Activated naive CD4-positive, alpha-beta T cell treated with anti-CD3 and anti-CD28 coated beads for 36 hours (primary cell): ENCODE measurements around the gene ARHGAP11A. TPM values are rescaled to one million over a fixed set of nuclear protein-coding genes. Genes with fewer than 3 reads are reported as not detected.

Experiments used
- CTCF ChIA-PET: fragments of 350-600 bp; sonication (Branson Sonifier 250); formaldehyde crosslinking; loops from one replicate; lab custom pipeline; 2021; ENCODE audit warnings: antibody characterized with exemption; lab: Charles Lee
- DNase-seq: peaks from one replicate; pipeline ENCODE4 v3.0.0-alpha.2; 2020
- H3K27ac Mint-ChIP-seq: one replicate; pipeline ENCODE4 v1.8.0; 2021; ENCODE audit warnings: mild to moderate bottlenecking, mixed read lengths
- H3K27me3 Mint-ChIP-seq: one replicate; pipeline ENCODE4 v1.8.0; 2021; ENCODE audit warnings: low read depth, mixed read lengths
- H3K36me3 Mint-ChIP-seq: one replicate; pipeline ENCODE4 v1.8.0; 2021; ENCODE audit warnings: low read depth, mixed read lengths
- H3K4me1 Mint-ChIP-seq: one replicate; pipeline ENCODE4 v1.8.0; 2021; ENCODE audit warnings: low read depth, mixed read lengths
- H3K4me3 Mint-ChIP-seq: one replicate; pipeline ENCODE4 v1.8.0; 2021; ENCODE audit warnings: mild to moderate bottlenecking, moderate library complexity, mixed read lengths
- H3K9me3 Mint-ChIP-seq: one replicate; pipeline ENCODE4 v1.8.0; 2021; ENCODE audit warnings: mixed read lengths
- intact Hi-C: fragments of 100-400 bp; cut with micrococcal nuclease; formaldehyde crosslinking; loops from one replicate; pipeline ENCODE4 v1.15.1; 2023
- total RNA-seq, 2 experiments: library from RNA; stranded (reverse); gene quantifications; one replicate each; pipeline ENCODE4 v1.2.3, GENCODE V29; 2021

ARHGAP11A gene
- total RNA-seq, 2 experiments from 2014 or later = 131 to 134 TPM

DNA sequence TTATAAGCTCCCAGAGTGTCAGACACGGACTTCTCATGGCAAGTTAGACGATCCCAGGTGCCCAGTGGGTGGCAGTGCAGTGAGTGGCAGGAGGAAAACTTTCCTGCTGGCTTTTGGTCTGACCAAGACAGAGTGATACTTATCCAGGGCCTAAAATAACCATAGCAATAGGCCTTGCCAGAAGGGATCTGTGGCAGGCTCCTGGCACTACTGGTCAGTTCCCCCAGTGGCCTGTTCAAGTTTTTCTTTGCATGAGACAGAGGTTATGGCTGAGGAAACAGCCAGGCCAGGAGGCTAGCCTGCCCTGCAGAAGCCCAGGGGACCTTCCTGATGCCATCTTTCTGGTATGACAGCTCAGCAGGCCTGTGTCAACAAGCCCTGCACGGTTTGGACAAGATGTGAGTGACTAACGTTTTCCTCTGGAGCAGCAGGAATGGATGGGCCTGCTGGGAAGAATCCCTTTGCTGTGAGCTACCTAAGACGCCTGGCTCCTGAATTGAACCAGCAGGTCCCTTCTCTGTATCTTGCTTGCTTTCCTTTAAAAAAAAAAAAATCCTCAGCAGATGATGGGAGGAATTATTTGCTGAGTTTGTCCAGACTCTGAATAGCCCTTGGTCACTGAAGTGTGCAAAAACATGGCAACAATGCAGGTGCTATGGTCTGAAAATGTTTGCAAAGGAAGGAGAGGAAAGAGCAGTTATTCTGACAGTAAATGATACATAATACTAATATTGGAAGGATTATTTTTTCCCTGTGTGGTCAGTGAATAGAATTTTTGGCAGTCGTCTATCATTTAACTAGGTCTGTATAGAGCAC lies 44.2 kb downstream of the ARHGAP11A start:
- intact Hi-C loops = loop anchor here (5.0 to 10.0 kb wide), 4 partner anchors 175 to 475 kb away; no protein-coding TSS in a partner anchor
- Mint-ChIP-seq H3K4me1 (peaks cover 8% of the 10 kb centered on the region), H3K27me3 (no peaks in the 10 kb centered on the region), H3K27ac (no peak overlapping the region), H3K36me3 (peaks cover 2% of the 10 kb centered on the region), H3K9me3 (no peaks in the 10 kb centered on the region), H3K4me3 (no peak overlapping the region)
- CTCF ChIA-PET = interaction anchor here (0.6 to 0.8 kb wide), 2 partner anchors 19 to 185 kb away, joined by 3 read pairs; no protein-coding TSS in a partner anchor
- no peak for DNase-seq

GRCh38 chr15:32663671-32664070 lies 48.4 kb downstream of the ARHGAP11A start:
- DNase-seq = no peak
- no peaks in the 10 kb centered on the region for H3K27me3 Mint-ChIP-seq
- CTCF ChIA-PET = interaction anchor here (0.9 to 4.3 kb wide), 9 partner anchors 10 to 1037 kb away, joined by 3 to 34 read pairs (median 6); no protein-coding TSS in a partner anchor
- peaks cover 4% of the 10 kb centered on the region for H3K4me1 Mint-ChIP-seq
- no peaks in the 10 kb centered on the region for H3K36me3 Mint-ChIP-seq
- no peak overlapping the region for H3K4me3 Mint-ChIP-seq
- no peaks in the 10 kb centered on the region for H3K9me3 Mint-ChIP-seq
- intact Hi-C loops = loop anchor here (5.0 to 10.0 kb wide), 4 partner anchors 171 to 471 kb away; no protein-coding TSS in a partner anchor
- no peak overlapping the region for H3K27ac Mint-ChIP-seq

DNA sequence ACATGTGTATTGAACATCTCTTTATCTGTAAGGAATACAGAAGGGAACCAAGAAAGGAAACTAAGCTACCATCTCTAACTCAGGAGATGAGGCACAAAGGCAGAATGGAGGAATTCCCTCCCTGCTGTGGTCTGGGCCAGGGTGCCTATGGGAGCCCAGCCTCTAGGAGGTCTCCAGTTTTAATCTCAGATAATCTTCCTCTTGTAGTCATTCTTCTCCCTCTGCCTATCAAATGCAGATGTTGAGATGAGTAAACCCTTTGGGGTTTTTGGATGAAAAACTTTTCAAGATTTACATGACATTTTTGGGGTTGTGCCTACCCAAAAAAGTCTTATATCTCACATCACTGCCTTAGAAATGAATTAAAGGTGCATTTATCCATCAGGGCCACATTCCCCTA lies 49.5 kb downstream of the ARHGAP11A start:
- H3K9me3 Mint-ChIP-seq = no peaks in the 10 kb centered on the region
- no peak overlapping the region for H3K27ac Mint-ChIP-seq
- intact Hi-C loops = loop anchor here (5.0 to 10.0 kb wide), 4 partner anchors 170 to 470 kb away; no protein-coding TSS in a partner anchor
- CTCF ChIA-PET = interaction anchor here (1.2 kb wide), 1 partner anchor 14 kb away, joined by 3 read pairs; no protein-coding TSS in a partner anchor
- peaks cover 4% of the 10 kb centered on the region for H3K4me1 Mint-ChIP-seq
- H3K27me3 Mint-ChIP-seq = no peaks in the 10 kb centered on the region
- H3K4me3 Mint-ChIP-seq = no peak overlapping the region
- H3K36me3 Mint-ChIP-seq = no peaks in the 10 kb centered on the region
- no peak for DNase-seq

DNA sequence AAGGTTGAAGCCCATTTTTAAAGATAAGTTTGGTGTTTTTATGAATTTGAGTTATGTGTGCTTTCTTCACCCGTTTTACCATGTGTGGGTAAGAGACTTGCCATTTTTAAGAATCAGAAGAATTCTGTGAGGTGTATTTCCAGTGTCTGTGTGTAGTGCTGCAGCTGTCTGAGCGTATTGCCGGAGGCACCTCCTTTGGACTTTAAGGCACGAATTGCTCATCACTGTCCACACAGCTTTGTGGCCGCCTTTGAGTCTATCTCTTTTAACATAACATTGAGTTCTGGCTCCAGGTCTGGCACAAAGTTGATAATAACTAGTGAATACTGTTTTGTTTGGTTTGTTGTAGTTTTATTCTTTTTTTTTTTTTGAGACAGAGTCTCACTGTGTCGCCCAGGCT lies 52.0 kb downstream of the ARHGAP11A start:
- intact Hi-C loops = loop anchor here (10.0 kb wide), 3 partner anchors 167 to 467 kb away; no protein-coding TSS in a partner anchor
- DNase-seq = no peak
- CTCF ChIA-PET = no interaction called here
- Mint-ChIP-seq H3K27me3 (no peaks in the 10 kb centered on the region), H3K4me3 (no peak overlapping the region), H3K36me3 (no peaks in the 10 kb centered on the region), H3K27ac (no peak overlapping the region), H3K4me1 (peaks cover 4% of the 10 kb centered on the region), H3K9me3 (no peaks in the 10 kb centered on the region)

- Mint-ChIP-seq H3K4me1 (no peaks in the 10 kb centered on the region), H3K9me3 (no peaks in the 10 kb centered on the region), H3K27ac (no peak overlapping the region), H3K4me3 (no peak overlapping the region), H3K27me3 (no peaks in the 10 kb centered on the region), H3K36me3 (no peaks in the 10 kb centered on the region)
- CTCF ChIA-PET = interaction anchor here (0.5 to 1.2 kb wide), 3 partner anchors 10 to 16 kb away, joined by 3 to 4 read pairs (median 3); no protein-coding TSS in a partner anchor
- no peak for DNase-seq
- intact Hi-C loops = loop anchor here (10.0 kb wide), 3 partner anchors 166 to 466 kb away; no protein-coding TSS in a partner anchor
These were observed 53.6 kb downstream of the ARHGAP11A start for GRCh38 chr15:32668942-32669341.

GRCh38 chr15:32669896-32670611 lies 54.8 kb downstream of the ARHGAP11A start:
- Mint-ChIP-seq H3K4me3 (no peak overlapping the region), H3K27me3 (no peaks in the 10 kb centered on the region), H3K36me3 (no peaks in the 10 kb centered on the region), H3K9me3 (no peaks in the 10 kb centered on the region), H3K4me1 (no peaks in the 10 kb centered on the region), H3K27ac (no peak overlapping the region)
- no peak for DNase-seq
- CTCF ChIA-PET = interaction anchor here (0.7 to 1.2 kb wide), 3 partner anchors 8 to 19 kb away, joined by 3 to 6 read pairs (median 3); no protein-coding TSS in a partner anchor
- intact Hi-C loops = loop anchor here (10.0 kb wide), 3 partner anchors 165 to 465 kb away; no protein-coding TSS in a partner anchor

DNA sequence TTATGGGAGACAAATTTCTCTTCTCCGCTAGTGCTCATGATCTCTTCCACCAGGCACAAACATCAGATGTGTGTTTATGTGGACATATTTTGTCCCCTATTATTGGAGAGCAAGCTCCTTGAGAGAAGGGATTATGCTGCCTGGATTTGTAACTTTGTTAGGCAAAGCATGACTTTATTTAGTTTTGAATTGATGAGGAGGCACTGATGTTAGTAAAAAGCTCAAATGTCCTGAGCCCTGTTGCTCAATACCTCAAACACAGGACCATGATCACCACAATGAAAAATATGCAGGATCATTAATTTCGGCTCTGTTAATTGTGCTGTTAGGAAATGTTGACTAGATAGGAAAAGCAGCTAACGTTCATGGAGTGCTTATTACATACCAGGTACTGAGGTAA lies 55.3 kb downstream of the ARHGAP11A start:
- Mint-ChIP-seq H3K4me3 (no peak overlapping the region), H3K4me1 (no peaks in the 10 kb centered on the region), H3K27me3 (no peaks in the 10 kb centered on the region), H3K36me3 (no peaks in the 10 kb centered on the region), H3K27ac (no peak overlapping the region), H3K9me3 (no peaks in the 10 kb centered on the region)
- no peak for DNase-seq
- intact Hi-C loops = no loop called here
- CTCF ChIA-PET = interaction anchor here (0.7 kb wide), 2 partner anchors 9 to 18 kb away, joined by 3 to 6 read pairs; no protein-coding TSS in a partner anchor

DNA sequence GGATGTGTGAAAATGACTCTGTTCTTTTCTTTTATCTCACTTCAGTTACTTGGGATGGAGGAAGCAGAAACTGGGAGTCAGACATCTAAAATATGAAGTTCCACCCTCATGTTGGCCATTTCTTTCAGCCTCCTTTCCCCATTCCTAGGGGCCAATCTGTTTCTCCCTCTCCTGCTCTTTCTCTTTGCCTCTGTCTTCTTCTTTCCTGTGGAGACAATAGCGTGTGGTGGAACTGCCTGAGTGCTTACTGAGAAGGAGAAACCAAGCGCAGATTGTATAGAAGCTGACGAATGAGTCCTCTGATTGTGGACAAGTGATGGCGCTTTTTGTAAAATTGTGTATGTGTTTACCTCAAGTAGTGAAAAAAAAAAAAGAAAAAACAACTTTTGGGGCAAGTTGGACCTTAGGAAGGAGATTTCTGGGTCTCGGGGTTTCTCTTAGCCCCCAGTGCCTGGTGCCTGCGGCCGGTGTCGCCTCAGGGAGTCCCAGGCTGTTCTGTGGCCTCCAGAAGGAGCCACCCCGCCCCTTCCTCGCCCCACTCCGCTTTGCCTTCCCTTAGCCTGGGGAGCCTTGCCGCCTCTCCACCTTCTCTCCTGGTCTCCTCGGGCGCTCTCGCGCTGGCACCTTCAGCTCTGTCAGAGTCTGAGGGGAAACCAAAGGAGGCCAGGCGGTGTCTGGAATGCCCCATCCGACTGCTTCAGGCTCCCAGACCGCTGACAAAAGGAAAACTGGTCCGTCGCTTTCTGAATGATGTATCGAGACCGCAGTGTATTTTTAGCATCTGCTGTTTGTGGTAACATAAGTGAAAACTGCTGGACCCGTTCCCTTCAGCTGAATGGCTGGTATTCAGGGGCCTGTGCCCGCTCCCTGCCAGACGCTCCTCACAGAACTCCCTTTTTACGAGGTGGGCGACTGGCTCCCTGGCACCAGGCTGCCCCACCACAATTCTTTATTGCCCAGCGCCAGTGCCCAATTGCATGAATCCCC lies 56.3 kb downstream of the ARHGAP11A start:
- Mint-ChIP-seq H3K27ac (no peak overlapping the region), H3K36me3 (no peaks in the 10 kb centered on the region), H3K9me3 (no peaks in the 10 kb centered on the region), H3K27me3 (no peaks in the 10 kb centered on the region), H3K4me3 (no peak overlapping the region), H3K4me1 (no peaks in the 10 kb centered on the region)
- CTCF ChIA-PET = no interaction called here
- no peak for DNase-seq
- intact Hi-C loops = no loop called here

GRCh38 chr15:32674681-32675080 lies 59.4 kb downstream of the ARHGAP11A start:
- intact Hi-C loops = no loop called here
- Mint-ChIP-seq H3K4me3 (no peak overlapping the region), H3K4me1 (no peaks in the 10 kb centered on the region), H3K27ac (no peak overlapping the region), H3K27me3 (no peaks in the 10 kb centered on the region), H3K36me3 (no peaks in the 10 kb centered on the region), H3K9me3 (no peaks in the 10 kb centered on the region)
- CTCF ChIA-PET = interaction anchor here (0.7 to 1.0 kb wide), 2 partner anchors 12 to 49 kb away, joined by 3 to 4 read pairs; no protein-coding TSS in a partner anchor
- no peak for DNase-seq

DNA sequence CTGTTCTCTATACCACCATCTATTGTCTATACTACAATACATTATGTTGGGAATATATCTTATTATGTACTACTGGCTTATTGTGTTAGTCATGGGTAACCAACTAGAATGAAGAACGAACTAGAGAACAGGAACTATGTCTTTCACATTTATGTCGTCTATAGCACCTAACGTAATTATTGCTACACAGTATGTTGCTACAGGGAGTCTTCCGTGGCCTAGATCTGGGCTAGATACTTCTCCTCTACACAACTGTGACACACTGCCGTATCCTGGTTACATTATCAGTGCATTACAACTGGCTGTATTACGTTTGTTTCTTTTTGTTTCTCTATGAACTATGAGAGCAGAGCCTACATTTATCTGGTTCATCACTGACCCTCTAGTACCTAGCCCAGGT lies 60.2 kb downstream of the ARHGAP11A start:
- intact Hi-C loops = no loop called here
- Mint-ChIP-seq H3K9me3 (no peaks in the 10 kb centered on the region), H3K4me3 (no peak overlapping the region), H3K27ac (no peak overlapping the region), H3K36me3 (no peaks in the 10 kb centered on the region), H3K27me3 (no peaks in the 10 kb centered on the region), H3K4me1 (no peaks in the 10 kb centered on the region)
- DNase-seq = no peak
- CTCF ChIA-PET = interaction anchor here (0.7 to 1.0 kb wide), 2 partner anchors 13 to 48 kb away, joined by 3 to 4 read pairs; no protein-coding TSS in a partner anchor

DNA sequence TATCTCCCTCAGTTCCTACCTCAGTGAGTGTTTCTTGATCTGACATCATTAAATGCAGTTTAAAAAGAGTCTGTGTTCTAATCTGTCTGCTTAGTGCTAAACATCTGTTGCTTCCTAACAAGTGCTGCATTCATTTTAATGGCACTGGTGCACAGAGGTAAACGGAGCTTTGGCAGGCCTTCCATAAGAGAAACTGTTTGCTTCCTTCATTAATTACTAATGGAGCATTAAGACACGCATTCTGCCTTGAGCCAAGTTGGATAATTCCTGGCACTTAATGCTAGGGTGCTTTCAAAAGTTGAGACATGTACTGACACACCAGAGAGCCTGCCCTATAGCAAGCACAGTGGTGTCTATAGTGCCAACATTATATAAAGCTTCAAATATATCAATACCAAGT lies 60.9 kb downstream of the ARHGAP11A start:
- CTCF ChIA-PET = interaction anchor here (0.8 to 1.1 kb wide), 2 partner anchors 10 to 13 kb away, joined by 3 to 5 read pairs; no protein-coding TSS in a partner anchor
- no peaks in the 10 kb centered on the region for H3K9me3 Mint-ChIP-seq

More for the DNA sequence above, 60.9 kb downstream of the ARHGAP11A start:
- Mint-ChIP-seq H3K27ac (no peak overlapping the region), H3K36me3 (no peaks in the 10 kb centered on the region), H3K4me3 (no peak overlapping the region), H3K4me1 (no peaks in the 10 kb centered on the region), H3K27me3 (no peaks in the 10 kb centered on the region)
- intact Hi-C loops = no loop called here
- no peak for DNase-seq
